MM.1S (cell line): Measurements from ENCODE around the gene RNPC3.

Source experiments
- CTCF ChIP-seq: fragments of 300-600 bp; sonication (generic); IDR thresholded peaks from 2 replicates; pipeline ENCODE4 v1.5.1; 2016; ENCODE audit warnings: antibody characterized with exemption, low read length, mixed read lengths
- EZH2phosphoT487 ChIP-seq: fragments of 300-600 bp; sonication (generic); IDR thresholded peaks from 2 replicates; pipeline ENCODE4 v1.6.1; 2018; ENCODE audit warnings: antibody characterized with exemption, low read length

DNA sequence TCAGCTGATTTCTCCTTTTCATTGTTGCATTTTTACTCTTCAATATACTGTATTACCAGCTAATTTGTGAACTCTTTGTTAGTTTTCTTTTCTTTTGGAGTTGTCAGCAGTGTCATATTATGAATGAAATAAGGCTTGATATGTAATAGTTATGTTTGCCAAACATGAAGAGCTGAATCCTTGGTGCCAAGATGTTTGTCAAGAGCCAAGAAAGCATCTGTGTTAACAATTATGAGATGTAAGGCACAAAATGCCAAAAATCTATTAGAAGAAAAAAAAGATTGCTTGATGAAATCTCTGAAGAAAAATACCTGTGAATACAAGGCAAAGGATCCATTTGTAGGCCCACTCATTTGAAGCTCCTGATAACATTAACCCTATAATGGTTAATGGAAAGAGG, 48.4 kb upstream of the RNPC3 start:
- no peak for TF ChIP-seq CTCF
- TF ChIP-seq EZH2phosphoT487, result no peak
